H9 (cell line): ENCODE measurements around the gene MGME1. TPM values are rescaled to one million over a fixed set of nuclear protein-coding genes. Genes with fewer than 3 reads are reported as not detected.

ENCODE experiments used
- DNase-seq: peaks from one replicate; pipeline ENCODE4 v3.0.0-alpha.2; 2017
- H2AFZ ChIP-seq: one replicate; pipeline ENCODE4 v1.6.1; 2013; ENCODE audit warnings: mild to moderate bottlenecking, low read length, control low read depth, moderate library complexity
- H2AK5ac ChIP-seq: 2 replicates; pipeline ENCODE4 v1.6.1; 2013; ENCODE audit warnings: low read length, control low read depth, mixed read lengths; ENCODE audit not compliant: insufficient read length
- H2BK120ac ChIP-seq: one replicate; pipeline ENCODE4 v1.6.1; 2013; ENCODE audit warnings: low read depth, mild to moderate bottlenecking, low read length, control low read depth, inconsistent platforms; ENCODE audit not compliant: poor library complexity, severe bottlenecking
- H2BK12ac ChIP-seq: 2 replicates; pipeline ENCODE4 v1.6.1; 2013; ENCODE audit warnings: low read length, control low read depth, mixed read lengths, low read depth; ENCODE audit not compliant: insufficient read length
- H2BK15ac ChIP-seq: 2 replicates; pipeline ENCODE4 v1.6.1; 2013; ENCODE audit warnings: low read depth, low read length, control low read depth
- H2BK20ac ChIP-seq: one replicate; pipeline ENCODE4 v1.6.1; 2013; ENCODE audit warnings: low read depth, mild to moderate bottlenecking, low read length, control low read depth, inconsistent platforms; ENCODE audit not compliant: poor library complexity, severe bottlenecking
- H2BK5ac ChIP-seq: 2 replicates; pipeline ENCODE4 v1.6.1; 2013; ENCODE audit warnings: low read length, control low read depth, mixed read lengths; ENCODE audit not compliant: insufficient read length
- H3K14ac ChIP-seq: 2 replicates; pipeline ENCODE4 v1.6.1; 2013; ENCODE audit warnings: low read length, control low read depth; ENCODE audit not compliant: insufficient read depth
- H3K18ac ChIP-seq: 2 replicates; pipeline ENCODE4 v1.6.1; 2013; ENCODE audit warnings: low read depth, mild to moderate bottlenecking, mixed read lengths, low read length, control low read depth; ENCODE audit not compliant: insufficient read length
- H3K23ac ChIP-seq: 2 replicates; pipeline ENCODE4 v1.6.1; 2013; ENCODE audit warnings: low read length, control low read depth, mixed read lengths, low read depth; ENCODE audit not compliant: insufficient read length
- H3K23me2 ChIP-seq: 2 replicates; pipeline ENCODE4 v1.6.1; 2013; ENCODE audit warnings: low read depth, mild to moderate bottlenecking, mixed read lengths, low read length, control low read depth; ENCODE audit not compliant: insufficient read length, poor library complexity, severe bottlenecking
- H3K27ac ChIP-seq: 2 replicates; pipeline ENCODE4 v1.5.1; 2013; ENCODE audit warnings: low read length, control low read depth, mixed read lengths, low read depth; ENCODE audit not compliant: insufficient read length
- H3K27me3 ChIP-seq: 2 replicates; pipeline ENCODE4 v1.6.1; 2013; ENCODE audit warnings: low read length, control low read depth, inconsistent platforms; ENCODE audit not compliant: insufficient read depth
- H3K4ac ChIP-seq: 2 replicates; pipeline ENCODE4 v1.6.1; 2013; ENCODE audit warnings: low read depth, mild to moderate bottlenecking, control low read depth, inconsistent platforms, low read length, moderate library complexity
- H3K4me1 ChIP-seq: 2 replicates; pipeline ENCODE4 v1.6.1; 2013; ENCODE audit warnings: low read length, control low read depth, inconsistent platforms; ENCODE audit not compliant: insufficient read depth
- H3K4me2 ChIP-seq: 2 replicates; pipeline ENCODE4 v1.6.1; 2013; ENCODE audit warnings: low read length, control low read depth, mixed read lengths; ENCODE audit not compliant: insufficient read length, insufficient read depth
- H3K56ac ChIP-seq: 2 replicates; pipeline ENCODE4 v1.6.1; 2013; ENCODE audit warnings: low read depth, mild to moderate bottlenecking, mixed read lengths, low read length, control low read depth; ENCODE audit not compliant: insufficient read length
- H3K79me1 ChIP-seq: 2 replicates; pipeline ENCODE4 v1.6.1; 2013; ENCODE audit warnings: low read depth, mild to moderate bottlenecking, moderate library complexity, low read length, control low read depth, inconsistent platforms; ENCODE audit not compliant: insufficient read depth, poor library complexity, severe bottlenecking
- H3K79me2 ChIP-seq: 2 replicates; pipeline ENCODE4 v1.6.1; 2013; ENCODE audit warnings: low read length, control low read depth, inconsistent platforms; ENCODE audit not compliant: insufficient read depth
- H3K9ac ChIP-seq: 2 replicates; pipeline ENCODE4 v1.6.1; 2013; ENCODE audit warnings: low read length, control low read depth, mixed read lengths; ENCODE audit not compliant: insufficient read length; ENCODE audit errors: extremely low read depth
- H3K9me3 ChIP-seq: one replicate; pipeline ENCODE4 v1.6.1; 2013; ENCODE audit warnings: low read depth, low read length, inconsistent platforms; ENCODE audit not compliant: control insufficient read depth
- H3T11ph ChIP-seq: one replicate; pipeline ENCODE4 v1.6.1; 2013; ENCODE audit warnings: mild to moderate bottlenecking, low read length, control low read depth, inconsistent platforms
- H4K20me1 ChIP-seq: one replicate; pipeline ENCODE4 v1.6.1; 2013; ENCODE audit not compliant: control insufficient read depth, insufficient read length, insufficient read depth
- H4K5ac ChIP-seq: 2 replicates; pipeline ENCODE4 v1.6.1; 2013; ENCODE audit warnings: low read depth, mild to moderate bottlenecking, mixed read lengths, low read length, control low read depth; ENCODE audit not compliant: insufficient read length
- H4K8ac ChIP-seq: replicated peaks from 2 replicates; pipeline ENCODE4 v1.6.1; 2013; ENCODE audit warnings: low read length, control low read depth, mixed read lengths, low read depth; ENCODE audit not compliant: insufficient read length
- H4K91ac ChIP-seq: 2 replicates; pipeline ENCODE4 v1.6.1; 2013; ENCODE audit warnings: low read depth, mild to moderate bottlenecking, moderate library complexity, mixed read lengths, low read length, control low read depth; ENCODE audit not compliant: insufficient read length
- H3K27ac Mint-ChIP-seq, 3 experiments: 2 replicates in 2 of 3; 3 replicates in 1 of 3; pipeline ENCODE4 v1.8.0; 2020 to 2021; ENCODE audit warnings: mixed read lengths in 3 of 3, mild to moderate bottlenecking in 1 of 3, moderate library complexity in 1 of 3
- H3K27me3 Mint-ChIP-seq: 2 replicates; pipeline ENCODE4 v1.8.0; 2021; ENCODE audit warnings: low read depth, mild to moderate bottlenecking, moderate library complexity, mixed read lengths
- H3K36me3 Mint-ChIP-seq, 3 experiments: 2 replicates in 2 of 3; 3 replicates in 1 of 3; pipeline ENCODE4 v1.8.0; 2020 to 2021; ENCODE audit warnings: low read depth in 3 of 3, mixed read lengths in 3 of 3; ENCODE audit not compliant: insufficient read depth in 1 of 3
- H3K4me1 Mint-ChIP-seq, 2 experiments: 2 replicates each; pipeline ENCODE4 v1.8.0; 2020; ENCODE audit warnings: mixed read lengths in 2 of 2
- H3K4me3 Mint-ChIP-seq, 2 experiments: 2 replicates in 1 of 2; 3 replicates in 1 of 2; pipeline ENCODE4 v1.8.0; 2020 to 2021; ENCODE audit warnings: mild to moderate bottlenecking in 2 of 2, mixed read lengths in 2 of 2, moderate library complexity in 1 of 2
- H3K9me3 Mint-ChIP-seq, 2 experiments: 2 replicates in 1 of 2; 3 replicates in 1 of 2; pipeline ENCODE4 v1.8.0; 2020; ENCODE audit warnings: mild to moderate bottlenecking in 2 of 2, mixed read lengths in 2 of 2, moderate library complexity in 1 of 2
- CTCF ChIP-seq: fragments of 200-600 bp; sonication (generic); conservative IDR thresholded peaks from 3 replicates; pipeline ENCODE4 v1.8.0; 2021; ENCODE audit warnings: antibody characterized with exemption, mild to moderate bottlenecking
- WGBS: extraction: QIAGEN DNeasy Blood & Tissue Kit; methylation state at CpG from one replicate; pipeline ENCODE4 v1.1.7; 2013; ENCODE audit warnings: missing lambda C conversion rate, low lambda C conversion rate, mixed read lengths; ENCODE audit not compliant: insufficient read length; ENCODE audit errors: extremely low coverage; 5-methylcytosine and 5-hydroxymethylcytosine counted together
- total RNA-seq: library from RNA; stranded (reverse); gene quantifications from 2 replicates; pipeline ENCODE4 v1.2.1, GENCODE V29; 2021

The MGME1 gene
- total RNA-seq, 1 experiment from 2014 or later: 48.9 TPM

DNA sequence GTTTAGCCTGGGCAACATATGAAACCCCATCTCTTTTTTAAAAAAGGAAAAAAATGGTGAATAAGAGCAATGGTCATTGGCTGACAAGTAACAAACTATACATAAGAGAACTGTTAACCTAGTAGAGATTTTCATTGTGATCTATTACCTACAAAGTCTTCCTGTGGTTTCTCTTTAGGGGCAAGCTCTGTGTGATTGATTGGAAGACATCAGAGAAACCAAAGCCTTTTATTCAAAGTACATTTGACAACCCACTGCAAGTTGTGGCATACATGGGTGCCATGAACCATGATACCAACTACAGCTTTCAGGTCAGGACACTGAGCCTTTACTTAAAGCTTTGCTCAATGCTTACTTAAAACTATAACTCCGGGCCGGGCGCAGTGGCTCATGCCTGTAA is 19.2 kb downstream of the MGME1 start:
- no peak overlapping the region for H3K4me3 Mint-ChIP-seq
- Histone ChIP-seq H3K4ac (no peak overlapping the region), H3K79me2 (peaks cover 3% of the 10 kb centered on the region; the same call in 1 of the 2 replicates), H3K18ac (no peak overlapping the region), H3K9ac (no peak overlapping the region), H4K91ac (no peak overlapping the region), H3K4me1 (no peaks in the 10 kb centered on the region), H3K27me3 (no peaks in the 10 kb centered on the region), H2BK20ac (no peak overlapping the region), H4K20me1 (no peaks in the 10 kb centered on the region), H3K23me2 (no peaks in the 10 kb centered on the region), H3K56ac (no peak overlapping the region), H2BK12ac (no peak overlapping the region), H2AFZ (no peak overlapping the region), H3K9me3 (no peaks in the 10 kb centered on the region), H2BK15ac (no peak overlapping the region), H2AK5ac (no peak overlapping the region), H4K5ac (no peak overlapping the region), H3K23ac (no peak overlapping the region), H3K79me1 (peaks cover 3% of the 10 kb centered on the region), H2BK120ac (no peak overlapping the region), H3K27ac (no peak overlapping the region), H4K8ac (no peak overlapping the region), H3T11ph (no peak overlapping the region), H3K4me2 (no peak overlapping the region), H3K14ac (no peak overlapping the region), H2BK5ac (no peak overlapping the region)
- H3K4me1 Mint-ChIP-seq: peaks cover 14% of the 10 kb centered on the region in 2 experiments
- 0 out of 7 replicates have a peak overlapping the region, but pooled peaks of 1 of the 3 experiments have one; percentile 52 for H3K27ac Mint-ChIP-seq
- DNase-seq: no peak
- peaks cover 20 to 41% (median 31%) of the 10 kb centered on the region in 3 experiments; a peak in 6 of 7 replicates for H3K36me3 Mint-ChIP-seq
- H3K27me3 Mint-ChIP-seq: no peaks in the 10 kb centered on the region
- H3K9me3 Mint-ChIP-seq: no peaks in the 10 kb centered on the region
- no peak for TF ChIP-seq CTCF
- no CpG with 5 or more reads among the region's 3 CpGs for WGBS
